D721Med (cell line): ENCODE measurements around the gene PDLIM7.

Experiments used
- DNase-seq: peaks from one replicate; pipeline ENCODE4 v3.0.0; 2011; ENCODE audit warnings: low spot score; ENCODE audit not compliant: insufficient read length
- FAIRE-seq: peaks from 2 replicates; lab custom pipeline; 2011; peaks lifted over from hg19 to GRCh38; lab: Jason Lieb, UNC
- TF ChIP-seq, protein P1 (sequence below): IDR thresholded peaks from 2 replicates; pipeline ENCODE4 v1.5.1; 2012; ENCODE audit warnings: mild to moderate bottlenecking, control low read depth; ENCODE audit not compliant: insufficient read depth; ENCODE audit errors: missing control alignments

Gene PDLIM7, protein sequence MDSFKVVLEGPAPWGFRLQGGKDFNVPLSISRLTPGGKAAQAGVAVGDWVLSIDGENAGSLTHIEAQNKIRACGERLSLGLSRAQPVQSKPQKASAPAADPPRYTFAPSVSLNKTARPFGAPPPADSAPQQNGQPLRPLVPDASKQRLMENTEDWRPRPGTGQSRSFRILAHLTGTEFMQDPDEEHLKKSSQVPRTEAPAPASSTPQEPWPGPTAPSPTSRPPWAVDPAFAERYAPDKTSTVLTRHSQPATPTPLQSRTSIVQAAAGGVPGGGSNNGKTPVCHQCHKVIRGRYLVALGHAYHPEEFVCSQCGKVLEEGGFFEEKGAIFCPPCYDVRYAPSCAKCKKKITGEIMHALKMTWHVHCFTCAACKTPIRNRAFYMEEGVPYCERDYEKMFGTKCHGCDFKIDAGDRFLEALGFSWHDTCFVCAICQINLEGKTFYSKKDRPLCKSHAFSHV

DNA sequence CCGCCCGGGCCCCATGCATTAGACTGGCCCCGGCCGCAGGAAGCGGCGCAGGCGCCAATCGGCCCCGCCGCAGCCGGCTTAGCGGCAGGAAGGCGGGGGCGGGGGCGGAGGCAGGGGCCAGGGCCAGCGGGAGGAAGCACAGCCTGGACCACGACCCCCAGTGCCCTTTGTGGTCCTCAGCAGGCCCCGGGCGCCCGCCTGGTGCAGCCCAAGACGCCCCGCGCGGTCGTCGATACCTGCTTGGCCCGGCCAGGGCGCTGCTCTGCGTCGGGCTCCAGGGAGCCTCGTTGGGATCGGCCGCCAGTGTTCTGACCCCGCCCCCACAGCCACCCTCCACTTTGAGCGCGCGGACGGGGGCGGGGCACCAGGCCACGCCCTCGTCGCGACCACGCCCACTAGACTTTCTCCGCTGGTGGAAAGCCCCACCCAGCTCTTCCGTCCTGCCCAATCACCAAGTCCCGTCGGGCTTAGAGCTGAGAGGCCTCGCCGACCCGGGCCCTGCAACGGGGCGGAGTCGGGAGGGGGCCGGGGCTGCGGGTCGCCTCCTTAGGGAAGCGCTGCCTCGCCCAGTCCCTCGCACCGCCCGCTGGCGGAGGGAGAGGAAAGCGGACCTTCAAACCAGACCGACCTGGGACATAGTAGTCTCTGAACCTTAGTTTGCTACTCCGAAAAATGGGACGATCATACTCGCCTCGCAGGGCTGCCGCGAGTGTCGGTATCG is at the start of gene PDLIM7:
Gene PDLIM7 (minus strand): TSS at position 313 of the 721 bp plus-strand sequence. CDS start 1,092 bp downstream, outside the sequence.
- TF ChIP-seq, protein P1, sequence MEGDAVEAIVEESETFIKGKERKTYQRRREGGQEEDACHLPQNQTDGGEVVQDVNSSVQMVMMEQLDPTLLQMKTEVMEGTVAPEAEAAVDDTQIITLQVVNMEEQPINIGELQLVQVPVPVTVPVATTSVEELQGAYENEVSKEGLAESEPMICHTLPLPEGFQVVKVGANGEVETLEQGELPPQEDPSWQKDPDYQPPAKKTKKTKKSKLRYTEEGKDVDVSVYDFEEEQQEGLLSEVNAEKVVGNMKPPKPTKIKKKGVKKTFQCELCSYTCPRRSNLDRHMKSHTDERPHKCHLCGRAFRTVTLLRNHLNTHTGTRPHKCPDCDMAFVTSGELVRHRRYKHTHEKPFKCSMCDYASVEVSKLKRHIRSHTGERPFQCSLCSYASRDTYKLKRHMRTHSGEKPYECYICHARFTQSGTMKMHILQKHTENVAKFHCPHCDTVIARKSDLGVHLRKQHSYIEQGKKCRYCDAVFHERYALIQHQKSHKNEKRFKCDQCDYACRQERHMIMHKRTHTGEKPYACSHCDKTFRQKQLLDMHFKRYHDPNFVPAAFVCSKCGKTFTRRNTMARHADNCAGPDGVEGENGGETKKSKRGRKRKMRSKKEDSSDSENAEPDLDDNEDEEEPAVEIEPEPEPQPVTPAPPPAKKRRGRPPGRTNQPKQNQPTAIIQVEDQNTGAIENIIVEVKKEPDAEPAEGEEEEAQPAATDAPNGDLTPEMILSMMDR = no peak
- no peak for FAIRE-seq

GRCh38 chr5:177546258-177546741 is 48.9 kb upstream of the PDLIM7 start:
- DNase-seq (no peak), FAIRE-seq (no peak)

More for the DNA sequence above, at the start of gene PDLIM7:
- DNase-seq = peak; percentile 100

DNA sequence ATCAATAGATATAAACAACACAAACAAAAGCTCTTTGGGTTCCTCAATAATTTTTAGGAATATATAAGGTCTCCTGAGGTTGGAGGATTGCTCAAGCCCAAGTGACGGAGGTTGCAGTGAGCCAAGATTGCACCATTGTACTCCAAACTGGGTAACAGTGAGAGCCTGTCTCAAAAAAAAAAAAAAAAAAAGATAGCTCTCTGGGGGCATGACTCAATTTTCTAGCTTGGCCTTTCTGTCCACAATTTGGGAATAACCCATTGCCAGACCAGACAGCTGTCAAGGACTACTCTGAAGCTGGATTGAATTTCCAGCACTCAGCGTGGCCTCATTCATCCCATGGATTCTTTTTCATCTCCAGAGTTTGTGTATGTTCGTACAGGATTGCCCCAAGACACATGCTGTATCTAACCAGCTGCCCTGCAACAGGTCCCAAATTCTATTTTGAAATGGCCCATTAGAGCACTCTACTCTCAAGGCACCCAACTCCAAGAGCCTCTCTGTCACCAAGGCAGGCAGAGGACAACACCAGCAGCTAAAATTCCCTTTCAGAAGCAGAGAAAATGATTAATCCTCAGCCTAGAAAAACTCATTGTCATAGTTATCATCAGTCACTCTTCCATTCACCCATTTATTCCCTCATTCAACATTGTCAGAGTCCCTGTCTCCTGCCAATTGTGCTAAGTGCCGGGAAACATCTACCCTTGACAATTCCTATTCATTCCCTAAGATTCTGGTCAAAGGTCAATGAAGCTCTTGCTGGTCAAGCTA is 48.3 kb upstream of the PDLIM7 start:
- no peak for FAIRE-seq
- TF ChIP-seq, protein P1 = no peak
- no peak for DNase-seq

More at GRCh38 chr5:177546258-177546741, 48.9 kb upstream of the PDLIM7 start:
- TF ChIP-seq, protein P1 = no peak

DNA sequence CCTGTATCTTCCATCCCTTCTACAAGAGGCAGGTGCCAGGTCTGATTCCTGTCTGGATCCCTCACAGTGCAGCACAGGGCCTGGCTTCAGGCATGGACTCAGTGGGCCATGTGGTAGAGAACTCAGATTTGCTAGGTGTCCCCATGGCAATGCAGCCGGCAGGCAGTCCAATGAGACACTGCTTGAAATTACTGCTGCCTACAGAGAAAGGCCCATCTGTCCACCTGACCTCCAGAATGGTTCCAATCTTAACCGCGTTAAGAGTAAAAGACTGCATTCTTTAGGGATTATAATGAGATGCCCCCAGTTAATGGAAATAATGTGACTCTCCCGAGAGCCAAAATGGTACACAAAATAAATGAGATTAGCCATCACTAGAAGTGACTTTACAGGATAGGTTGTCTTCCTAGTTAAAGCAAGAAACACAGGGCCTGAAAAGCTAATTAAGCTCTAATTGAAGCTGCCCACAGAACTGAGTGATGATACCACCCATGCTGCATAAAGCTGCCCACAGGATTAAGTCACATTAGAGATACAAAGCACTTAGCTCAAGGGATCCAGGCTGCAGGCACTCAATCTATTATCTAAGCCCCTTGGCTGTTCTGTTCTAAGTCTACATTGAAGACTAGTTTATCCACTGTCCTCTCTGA is 45.5 kb upstream of the PDLIM7 start:
- TF ChIP-seq, protein P1 = no peak
- DNase-seq = peak; percentile 86
- peak; percentile 92 for FAIRE-seq

DNA sequence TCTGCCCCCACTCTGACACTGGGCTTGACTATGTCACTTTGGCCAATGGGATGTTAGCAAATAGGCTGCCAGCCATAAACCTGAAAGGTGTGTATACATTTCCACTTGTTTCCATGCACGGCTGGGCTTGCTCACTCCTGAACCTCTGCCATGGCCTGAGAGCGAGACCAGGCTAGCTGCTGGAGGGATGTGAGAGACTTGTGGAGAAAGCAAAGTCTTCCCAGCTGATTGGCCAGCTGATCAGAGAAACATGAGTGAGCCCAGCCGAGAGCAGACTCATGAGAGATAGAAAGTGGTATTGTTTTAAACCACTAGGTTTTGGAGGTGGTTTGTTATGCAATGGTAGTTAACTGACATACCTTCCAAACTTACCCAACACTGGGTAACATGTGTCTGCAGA is 43.0 kb upstream of the PDLIM7 start:
- DNase-seq (no peak), FAIRE-seq (no peak)
- TF ChIP-seq, protein P1 = no peak

DNA sequence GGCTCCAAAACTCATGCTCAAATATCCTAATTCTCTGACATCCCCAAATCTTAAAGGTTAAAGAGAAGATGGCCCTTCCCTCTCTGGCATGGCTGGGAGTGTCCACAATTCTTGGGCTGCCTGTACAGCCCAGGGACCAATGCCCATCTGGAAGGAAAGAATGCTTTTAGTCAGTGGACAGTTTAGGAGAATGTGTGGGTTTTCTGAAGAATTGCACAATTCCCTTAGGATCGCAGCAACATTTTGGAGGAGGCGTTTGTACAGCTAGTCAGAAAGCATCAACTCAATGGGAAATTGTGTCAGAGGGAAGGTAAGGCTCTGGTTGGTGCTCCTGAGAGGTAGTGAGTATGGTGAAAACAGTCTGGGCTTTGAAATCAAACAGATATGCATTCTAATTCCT is 42.0 kb upstream of the PDLIM7 start:
- DNase-seq = no peak
- TF ChIP-seq, protein P1 = no peak
- FAIRE-seq = no peak
